Esophagus muscularis mucosa (tissue), 4 donors: ENCODE results near the gene WWC1. TPM values are rescaled to one million over a fixed set of nuclear protein-coding genes. Genes with fewer than 3 reads are reported as not detected.

ENCODE experiments used
- DNase-seq: peaks from one replicate; pipeline ENCODE4 v3.0.0-alpha.2; 2017; ENCODE audit errors: extremely low spot score
- H3K27ac ChIP-seq, 4 donors: fragments of 200-600 bp; sonication (generic); replicated peaks in 1 of 4; 1 replicate in 3 of 4; 2 replicates in 1 of 4; pipeline ENCODE4 v1.5.1; 2016 to 2019; ENCODE audit warnings: mild to moderate bottlenecking in 1 of 4
- H3K27me3 ChIP-seq, 4 donors: fragments of 200-600 bp; sonication (generic); one replicate each; pipeline versions ENCODE4 v1.5.1 to v1.6.0; 2016 to 2019
- H3K36me3 ChIP-seq, 4 donors: fragments of 200-600 bp; sonication (generic); one replicate each; pipeline ENCODE4 v1.5.1; 2016 to 2019
- H3K4me1 ChIP-seq, 4 donors: fragments of 200-600 bp; sonication (generic); one replicate each; pipeline ENCODE4 v1.5.1; 2016 to 2019
- H3K4me3 ChIP-seq, 4 donors: fragments of 200-600 bp; sonication (generic); 1 replicate in 2 of 4; 2 replicates in 2 of 4; pipeline ENCODE4 v1.5.1; 2016 to 2019; ENCODE audit warnings: mild to moderate bottlenecking in 4 of 4, moderate library complexity in 1 of 4
- H3K9me3 ChIP-seq, 4 donors: fragments of 200-600 bp; sonication (generic); 1 replicate in 3 of 4; 2 replicates in 1 of 4; pipeline ENCODE4 v1.5.1; 2016 to 2019
- EP300 ChIP-seq: sonication (generic); formaldehyde crosslinking; IDR thresholded peaks from one replicate; pipeline ENCODE4 v1.6.1; 2017; ENCODE audit warnings: antibody characterized with exemption
- POLR2A ChIP-seq: fragments of 450-650 bp; IDR thresholded peaks from one replicate; pipeline ENCODE4 v1.6.1; 2017; ENCODE audit warnings: antibody characterized with exemption, moderate library complexity, mild to moderate bottlenecking, low read depth
- POLR2AphosphoS5 ChIP-seq, 2 donors: sonication (generic); formaldehyde crosslinking; IDR thresholded peaks; one replicate each; pipeline ENCODE4 v1.6.1; 2017; ENCODE audit warnings: antibody characterized with exemption in 2 of 2
- whole genome bisulfite sequencing: methylation state at CpG from one replicate; pipeline ENCODE4 v1.1.5; 2018; 5-methylcytosine and 5-hydroxymethylcytosine counted together
- intact Hi-C: fragments of 100-400 bp; cut with DNase I; formaldehyde crosslinking; loops from one replicate; pipeline ENCODE4 v1.15.1; 2023
- total RNA-seq, 4 donors: library from RNA; depleted of rRNA; stranded (reverse); fragments of >200 nt; gene quantifications; one replicate each; pipeline versions ENCODE4 v1.1.0 to v1.2.1, GENCODE V29; 2016
- TF ChIP-seq, protein P1 (sequence below), 3 experiments: fragments of 200-600 bp in 2 of 3; fragments of 450-650 bp in 1 of 3; sonication (generic) in 2 of 3; IDR thresholded peaks; one replicate each; pipeline ENCODE4 v1.5.1; 2017 to 2019; ENCODE audit warnings: antibody characterized with exemption in 3 of 3, mild to moderate bottlenecking in 2 of 3, moderate library complexity in 1 of 3

Gene WWC1
- total RNA-seq, 4 donors from 2014 or later, result 2.1 to 6.2 (median 3.2) TPM

DNA sequence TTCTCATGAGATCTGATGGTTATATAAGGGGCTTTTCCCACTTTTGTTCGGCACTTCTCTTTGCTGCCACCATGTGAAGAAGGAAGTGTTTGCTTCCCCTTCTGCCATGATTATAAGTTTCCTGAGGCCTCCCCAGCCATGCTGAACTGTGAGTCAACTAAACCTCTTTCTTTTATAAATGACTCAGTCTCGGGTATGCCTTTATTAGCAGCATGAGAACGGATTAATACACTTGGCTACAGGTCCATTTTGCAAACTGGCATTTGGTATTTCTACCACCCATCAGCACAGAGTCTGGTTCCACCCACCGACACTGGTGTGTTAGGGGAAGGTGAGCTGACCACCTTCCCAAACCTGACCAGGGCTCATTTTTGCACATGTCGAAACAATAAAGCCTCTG lies 146.9 kb downstream of the WWC1 start:
- Histone ChIP-seq H3K27me3 (no peaks in the 10 kb centered on the region), H3K36me3 (no peaks in the 10 kb centered on the region), H3K27ac (no peak overlapping the region), H3K4me3 (no peak overlapping the region), H3K9me3 (no peaks in the 10 kb centered on the region), H3K4me1 (no peaks in the 10 kb centered on the region)
- no peak for DNase-seq
- intact Hi-C loops, result no loop called here
- 75% methylated on average over 5 of the region's 5 CpGs for WGBS
- TF ChIP-seq POLR2A, result no peak
- TF ChIP-seq POLR2AphosphoS5 (IDR thresholded peaks at IDR 0.05), result no peak
- TF ChIP-seq, protein P1, sequence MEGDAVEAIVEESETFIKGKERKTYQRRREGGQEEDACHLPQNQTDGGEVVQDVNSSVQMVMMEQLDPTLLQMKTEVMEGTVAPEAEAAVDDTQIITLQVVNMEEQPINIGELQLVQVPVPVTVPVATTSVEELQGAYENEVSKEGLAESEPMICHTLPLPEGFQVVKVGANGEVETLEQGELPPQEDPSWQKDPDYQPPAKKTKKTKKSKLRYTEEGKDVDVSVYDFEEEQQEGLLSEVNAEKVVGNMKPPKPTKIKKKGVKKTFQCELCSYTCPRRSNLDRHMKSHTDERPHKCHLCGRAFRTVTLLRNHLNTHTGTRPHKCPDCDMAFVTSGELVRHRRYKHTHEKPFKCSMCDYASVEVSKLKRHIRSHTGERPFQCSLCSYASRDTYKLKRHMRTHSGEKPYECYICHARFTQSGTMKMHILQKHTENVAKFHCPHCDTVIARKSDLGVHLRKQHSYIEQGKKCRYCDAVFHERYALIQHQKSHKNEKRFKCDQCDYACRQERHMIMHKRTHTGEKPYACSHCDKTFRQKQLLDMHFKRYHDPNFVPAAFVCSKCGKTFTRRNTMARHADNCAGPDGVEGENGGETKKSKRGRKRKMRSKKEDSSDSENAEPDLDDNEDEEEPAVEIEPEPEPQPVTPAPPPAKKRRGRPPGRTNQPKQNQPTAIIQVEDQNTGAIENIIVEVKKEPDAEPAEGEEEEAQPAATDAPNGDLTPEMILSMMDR (IDR thresholded peaks at IDR 0.05), result no peak
- TF ChIP-seq EP300, result no peak

GRCh38 chr5:168443533-168443932 lies 152.1 kb downstream of the WWC1 start:
- no peaks in the 10 kb centered on the region for H3K9me3 ChIP-seq
- H3K36me3 ChIP-seq, result no peaks in the 10 kb centered on the region
- TF ChIP-seq, protein P1 (IDR thresholded peaks at IDR 0.05), result no peak
- no peak for TF ChIP-seq POLR2AphosphoS5 (IDR thresholded peaks at IDR 0.05)
- TF ChIP-seq POLR2A, result no peak
- no peak for TF ChIP-seq EP300
- no peak for DNase-seq
- no peaks in the 10 kb centered on the region for H3K27me3 ChIP-seq
- H3K4me3 ChIP-seq, result no peak overlapping the region
- no peaks in the 10 kb centered on the region for H3K4me1 ChIP-seq
- intact Hi-C loops, result no loop called here
- no peak overlapping the region for H3K27ac ChIP-seq

DNA sequence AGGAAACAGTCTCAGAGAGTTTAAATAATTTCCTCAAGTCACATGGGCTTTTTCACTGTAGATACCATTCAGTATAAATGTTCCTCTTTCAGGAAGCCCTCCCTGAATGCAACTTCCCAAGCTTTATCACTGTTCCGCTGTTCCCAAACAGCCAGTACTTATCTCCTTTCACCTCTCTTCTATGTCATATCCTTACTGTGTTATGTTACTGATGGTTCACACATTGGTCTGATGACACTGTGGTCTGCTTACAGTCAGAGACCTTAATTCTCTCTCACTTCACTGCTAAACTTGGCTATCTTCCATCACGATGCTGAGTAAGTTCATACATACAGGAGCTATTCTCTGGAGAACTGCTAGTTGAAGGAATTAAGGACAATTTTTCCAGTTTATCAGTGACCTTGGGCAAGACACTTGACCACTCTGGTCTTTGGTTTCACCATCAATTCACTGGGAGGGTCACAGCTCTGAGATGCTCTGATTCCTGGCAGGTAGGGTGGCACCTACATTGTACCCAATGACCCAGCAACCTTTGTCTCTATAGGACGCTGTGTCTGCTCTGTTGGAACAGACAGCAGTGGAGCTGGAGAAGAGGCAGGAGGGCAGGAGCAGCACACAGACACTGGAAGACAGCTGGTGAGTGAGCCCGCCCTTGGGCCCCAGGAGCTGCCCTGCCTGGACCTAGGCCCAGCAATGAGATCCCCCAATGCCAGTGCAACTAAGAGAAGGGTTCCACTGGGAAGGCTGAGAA lies 152.7 kb downstream of the WWC1 start:
- no peak for DNase-seq
- intact Hi-C loops, result no loop called here
- Histone ChIP-seq H3K27me3 (no peaks in the 10 kb centered on the region), H3K4me3 (no peak overlapping the region), H3K4me1 (no peaks in the 10 kb centered on the region), H3K27ac (no peak overlapping the region), H3K36me3 (no peaks in the 10 kb centered on the region), H3K9me3 (no peaks in the 10 kb centered on the region)
- 91% methylated on average over 2 of the region's 4 CpGs for WGBS
- TF ChIP-seq POLR2A, result no peak
- no peak for TF ChIP-seq POLR2AphosphoS5 (IDR thresholded peaks at IDR 0.05)
- no peak for TF ChIP-seq EP300
- TF ChIP-seq, protein P1 (IDR thresholded peaks at IDR 0.05), result no peak

DNA sequence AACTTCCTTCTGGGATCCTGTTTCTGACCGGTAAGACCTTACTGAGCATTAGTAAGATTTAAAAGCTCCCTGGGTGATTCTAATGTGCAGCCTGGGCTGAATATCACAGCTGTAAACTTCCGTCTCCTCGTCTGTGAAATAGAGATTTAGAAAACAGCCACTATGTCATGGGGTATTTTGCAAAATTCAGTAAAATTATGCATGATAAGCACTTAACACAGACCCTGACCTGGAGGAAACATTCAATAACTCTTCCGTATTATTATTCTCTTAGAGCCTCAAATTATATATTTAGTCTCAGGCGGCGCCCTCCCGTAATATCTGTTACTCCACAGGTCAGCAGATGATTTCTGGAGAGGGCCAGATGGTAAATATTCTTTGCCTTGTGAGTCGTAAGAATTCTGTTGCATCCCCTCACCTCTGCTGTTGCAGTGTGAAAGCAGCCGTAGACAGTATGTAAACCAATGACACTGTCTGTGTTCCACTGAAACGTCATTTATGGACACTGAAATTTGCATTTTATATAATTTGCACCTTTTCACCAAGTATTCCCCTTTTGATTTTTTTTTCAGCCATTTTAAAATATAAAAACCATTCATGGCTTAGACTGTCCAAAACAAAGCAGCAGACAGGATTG lies 155.7 kb downstream of the WWC1 start:
- 86% methylated on average over 10 of the region's 10 CpGs for WGBS

More for the DNA sequence above, 155.7 kb downstream of the WWC1 start:
- intact Hi-C loops, result no loop called here
- Histone ChIP-seq H3K36me3 (no peaks in the 10 kb centered on the region), H3K27ac (no peak overlapping the region), H3K4me1 (no peaks in the 10 kb centered on the region), H3K9me3 (no peaks in the 10 kb centered on the region), H3K4me3 (no peak overlapping the region), H3K27me3 (no peaks in the 10 kb centered on the region)
- TF ChIP-seq POLR2AphosphoS5 (IDR thresholded peaks at IDR 0.05) (no peak), POLR2A (no peak), EP300 (no peak)
- TF ChIP-seq, protein P1 (IDR thresholded peaks at IDR 0.05), result no peak
- DNase-seq, result no peak
